Esophagus muscularis mucosa (tissue), 3 donors: Measurements from ENCODE around the gene SHISAL2A.

ENCODE experiments used
- POLR2AphosphoS5 ChIP-seq, 2 donors: sonication (generic); formaldehyde crosslinking; IDR thresholded peaks; one replicate each; pipeline ENCODE4 v1.6.1; 2017; ENCODE audit warnings: antibody characterized with exemption in 2 of 2
- TF ChIP-seq, protein P1 (sequence below), 3 experiments: fragments of 200-600 bp in 2 of 3; fragments of 450-650 bp in 1 of 3; sonication (generic) in 2 of 3; IDR thresholded peaks; one replicate each; pipeline ENCODE4 v1.5.1; 2017 to 2019; ENCODE audit warnings: antibody characterized with exemption in 3 of 3, mild to moderate bottlenecking in 2 of 3, moderate library complexity in 1 of 3

DNA sequence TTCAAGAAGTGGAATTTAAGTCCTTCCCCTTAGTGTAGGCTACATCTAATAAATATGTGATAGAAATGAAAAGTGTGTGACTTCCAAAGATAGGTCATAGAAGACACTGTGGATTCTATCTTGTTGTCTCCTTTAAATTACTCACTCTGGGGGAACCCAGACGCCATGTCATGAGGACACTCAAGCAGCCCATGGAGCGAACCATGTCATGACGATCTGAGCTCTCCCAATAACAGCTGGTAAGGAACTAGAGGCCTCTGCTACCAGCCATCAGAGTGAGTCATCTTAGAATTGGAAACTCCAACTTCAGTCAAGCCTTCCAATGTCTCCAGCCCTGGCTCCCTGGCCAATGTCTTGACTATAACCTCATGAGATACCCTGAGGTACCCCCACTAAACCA is 58.9 kb downstream of the SHISAL2A start:
- TF ChIP-seq, protein P1, sequence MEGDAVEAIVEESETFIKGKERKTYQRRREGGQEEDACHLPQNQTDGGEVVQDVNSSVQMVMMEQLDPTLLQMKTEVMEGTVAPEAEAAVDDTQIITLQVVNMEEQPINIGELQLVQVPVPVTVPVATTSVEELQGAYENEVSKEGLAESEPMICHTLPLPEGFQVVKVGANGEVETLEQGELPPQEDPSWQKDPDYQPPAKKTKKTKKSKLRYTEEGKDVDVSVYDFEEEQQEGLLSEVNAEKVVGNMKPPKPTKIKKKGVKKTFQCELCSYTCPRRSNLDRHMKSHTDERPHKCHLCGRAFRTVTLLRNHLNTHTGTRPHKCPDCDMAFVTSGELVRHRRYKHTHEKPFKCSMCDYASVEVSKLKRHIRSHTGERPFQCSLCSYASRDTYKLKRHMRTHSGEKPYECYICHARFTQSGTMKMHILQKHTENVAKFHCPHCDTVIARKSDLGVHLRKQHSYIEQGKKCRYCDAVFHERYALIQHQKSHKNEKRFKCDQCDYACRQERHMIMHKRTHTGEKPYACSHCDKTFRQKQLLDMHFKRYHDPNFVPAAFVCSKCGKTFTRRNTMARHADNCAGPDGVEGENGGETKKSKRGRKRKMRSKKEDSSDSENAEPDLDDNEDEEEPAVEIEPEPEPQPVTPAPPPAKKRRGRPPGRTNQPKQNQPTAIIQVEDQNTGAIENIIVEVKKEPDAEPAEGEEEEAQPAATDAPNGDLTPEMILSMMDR (IDR thresholded peaks at IDR 0.05): no peak
- no peak for TF ChIP-seq POLR2AphosphoS5 (IDR thresholded peaks at IDR 0.05)
